H9 (cell line): ENCODE results near the gene ABCA12. TPM values are rescaled to one million over a fixed set of nuclear protein-coding genes. Genes with fewer than 3 reads are reported as not detected.

Source experiments
- DNase-seq: peaks from one replicate; pipeline ENCODE4 v3.0.0-alpha.2; 2017
- H2AFZ ChIP-seq: one replicate; pipeline ENCODE4 v1.6.1; 2013; ENCODE audit warnings: mild to moderate bottlenecking, low read length, control low read depth, moderate library complexity
- H2AK5ac ChIP-seq: 2 replicates; pipeline ENCODE4 v1.6.1; 2013; ENCODE audit warnings: low read length, control low read depth, mixed read lengths; ENCODE audit not compliant: insufficient read length
- H2BK120ac ChIP-seq: one replicate; pipeline ENCODE4 v1.6.1; 2013; ENCODE audit warnings: low read depth, mild to moderate bottlenecking, low read length, control low read depth, inconsistent platforms; ENCODE audit not compliant: poor library complexity, severe bottlenecking
- H2BK12ac ChIP-seq: 2 replicates; pipeline ENCODE4 v1.6.1; 2013; ENCODE audit warnings: low read length, control low read depth, mixed read lengths, low read depth; ENCODE audit not compliant: insufficient read length
- H2BK15ac ChIP-seq: 2 replicates; pipeline ENCODE4 v1.6.1; 2013; ENCODE audit warnings: low read depth, low read length, control low read depth
- H2BK20ac ChIP-seq: one replicate; pipeline ENCODE4 v1.6.1; 2013; ENCODE audit warnings: low read depth, mild to moderate bottlenecking, low read length, control low read depth, inconsistent platforms; ENCODE audit not compliant: poor library complexity, severe bottlenecking
- H2BK5ac ChIP-seq: 2 replicates; pipeline ENCODE4 v1.6.1; 2013; ENCODE audit warnings: low read length, control low read depth, mixed read lengths; ENCODE audit not compliant: insufficient read length
- H3K14ac ChIP-seq: 2 replicates; pipeline ENCODE4 v1.6.1; 2013; ENCODE audit warnings: low read length, control low read depth; ENCODE audit not compliant: insufficient read depth
- H3K18ac ChIP-seq: 2 replicates; pipeline ENCODE4 v1.6.1; 2013; ENCODE audit warnings: low read depth, mild to moderate bottlenecking, mixed read lengths, low read length, control low read depth; ENCODE audit not compliant: insufficient read length
- H3K23ac ChIP-seq: 2 replicates; pipeline ENCODE4 v1.6.1; 2013; ENCODE audit warnings: low read length, control low read depth, mixed read lengths, low read depth; ENCODE audit not compliant: insufficient read length
- H3K23me2 ChIP-seq: 2 replicates; pipeline ENCODE4 v1.6.1; 2013; ENCODE audit warnings: low read depth, mild to moderate bottlenecking, mixed read lengths, low read length, control low read depth; ENCODE audit not compliant: insufficient read length, poor library complexity, severe bottlenecking
- H3K27ac ChIP-seq: 2 replicates; pipeline ENCODE4 v1.5.1; 2013; ENCODE audit warnings: low read length, control low read depth, mixed read lengths, low read depth; ENCODE audit not compliant: insufficient read length
- H3K27me3 ChIP-seq: 2 replicates; pipeline ENCODE4 v1.6.1; 2013; ENCODE audit warnings: low read length, control low read depth, inconsistent platforms; ENCODE audit not compliant: insufficient read depth
- H3K4ac ChIP-seq: 2 replicates; pipeline ENCODE4 v1.6.1; 2013; ENCODE audit warnings: low read depth, mild to moderate bottlenecking, control low read depth, inconsistent platforms, low read length, moderate library complexity
- H3K4me1 ChIP-seq: 2 replicates; pipeline ENCODE4 v1.6.1; 2013; ENCODE audit warnings: low read length, control low read depth, inconsistent platforms; ENCODE audit not compliant: insufficient read depth
- H3K4me2 ChIP-seq: 2 replicates; pipeline ENCODE4 v1.6.1; 2013; ENCODE audit warnings: low read length, control low read depth, mixed read lengths; ENCODE audit not compliant: insufficient read length, insufficient read depth
- H3K56ac ChIP-seq: 2 replicates; pipeline ENCODE4 v1.6.1; 2013; ENCODE audit warnings: low read depth, mild to moderate bottlenecking, mixed read lengths, low read length, control low read depth; ENCODE audit not compliant: insufficient read length
- H3K79me1 ChIP-seq: 2 replicates; pipeline ENCODE4 v1.6.1; 2013; ENCODE audit warnings: low read depth, mild to moderate bottlenecking, moderate library complexity, low read length, control low read depth, inconsistent platforms; ENCODE audit not compliant: insufficient read depth, poor library complexity, severe bottlenecking
- H3K79me2 ChIP-seq: 2 replicates; pipeline ENCODE4 v1.6.1; 2013; ENCODE audit warnings: low read length, control low read depth, inconsistent platforms; ENCODE audit not compliant: insufficient read depth
- H3K9ac ChIP-seq: 2 replicates; pipeline ENCODE4 v1.6.1; 2013; ENCODE audit warnings: low read length, control low read depth, mixed read lengths; ENCODE audit not compliant: insufficient read length; ENCODE audit errors: extremely low read depth
- H3K9me3 ChIP-seq: one replicate; pipeline ENCODE4 v1.6.1; 2013; ENCODE audit warnings: low read depth, low read length, inconsistent platforms; ENCODE audit not compliant: control insufficient read depth
- H3T11ph ChIP-seq: one replicate; pipeline ENCODE4 v1.6.1; 2013; ENCODE audit warnings: mild to moderate bottlenecking, low read length, control low read depth, inconsistent platforms
- H4K20me1 ChIP-seq: one replicate; pipeline ENCODE4 v1.6.1; 2013; ENCODE audit not compliant: control insufficient read depth, insufficient read length, insufficient read depth
- H4K5ac ChIP-seq: 2 replicates; pipeline ENCODE4 v1.6.1; 2013; ENCODE audit warnings: low read depth, mild to moderate bottlenecking, mixed read lengths, low read length, control low read depth; ENCODE audit not compliant: insufficient read length
- H4K8ac ChIP-seq: replicated peaks from 2 replicates; pipeline ENCODE4 v1.6.1; 2013; ENCODE audit warnings: low read length, control low read depth, mixed read lengths, low read depth; ENCODE audit not compliant: insufficient read length
- H4K91ac ChIP-seq: 2 replicates; pipeline ENCODE4 v1.6.1; 2013; ENCODE audit warnings: low read depth, mild to moderate bottlenecking, moderate library complexity, mixed read lengths, low read length, control low read depth; ENCODE audit not compliant: insufficient read length
- H3K27ac Mint-ChIP-seq, 3 experiments: 2 replicates in 2 of 3; 3 replicates in 1 of 3; pipeline ENCODE4 v1.8.0; 2020 to 2021; ENCODE audit warnings: mixed read lengths in 3 of 3, mild to moderate bottlenecking in 1 of 3, moderate library complexity in 1 of 3
- H3K27me3 Mint-ChIP-seq: 2 replicates; pipeline ENCODE4 v1.8.0; 2021; ENCODE audit warnings: low read depth, mild to moderate bottlenecking, moderate library complexity, mixed read lengths
- H3K36me3 Mint-ChIP-seq, 3 experiments: 2 replicates in 2 of 3; 3 replicates in 1 of 3; pipeline ENCODE4 v1.8.0; 2020 to 2021; ENCODE audit warnings: low read depth in 3 of 3, mixed read lengths in 3 of 3; ENCODE audit not compliant: insufficient read depth in 1 of 3
- H3K4me1 Mint-ChIP-seq, 2 experiments: 2 replicates each; pipeline ENCODE4 v1.8.0; 2020; ENCODE audit warnings: mixed read lengths in 2 of 2
- H3K4me3 Mint-ChIP-seq, 2 experiments: 2 replicates in 1 of 2; 3 replicates in 1 of 2; pipeline ENCODE4 v1.8.0; 2020 to 2021; ENCODE audit warnings: mild to moderate bottlenecking in 2 of 2, mixed read lengths in 2 of 2, moderate library complexity in 1 of 2
- H3K9me3 Mint-ChIP-seq, 2 experiments: 2 replicates in 1 of 2; 3 replicates in 1 of 2; pipeline ENCODE4 v1.8.0; 2020; ENCODE audit warnings: mild to moderate bottlenecking in 2 of 2, mixed read lengths in 2 of 2, moderate library complexity in 1 of 2
- WGBS: extraction: QIAGEN DNeasy Blood & Tissue Kit; methylation state at CpG from one replicate; pipeline ENCODE4 v1.1.7; 2013; ENCODE audit warnings: missing lambda C conversion rate, low lambda C conversion rate, mixed read lengths; ENCODE audit not compliant: insufficient read length; ENCODE audit errors: extremely low coverage; 5-methylcytosine and 5-hydroxymethylcytosine counted together
- total RNA-seq: library from RNA; stranded (reverse); gene quantifications from 2 replicates; pipeline ENCODE4 v1.2.1, GENCODE V29; 2021
- TF ChIP-seq, protein P1 (sequence below): fragments of 200-600 bp; sonication (generic); conservative IDR thresholded peaks from 3 replicates; pipeline ENCODE4 v1.8.0; 2021; ENCODE audit warnings: antibody characterized with exemption, mild to moderate bottlenecking

Gene ABCA12
- total RNA-seq, 1 experiment from 2014 or later: not detected

DNA sequence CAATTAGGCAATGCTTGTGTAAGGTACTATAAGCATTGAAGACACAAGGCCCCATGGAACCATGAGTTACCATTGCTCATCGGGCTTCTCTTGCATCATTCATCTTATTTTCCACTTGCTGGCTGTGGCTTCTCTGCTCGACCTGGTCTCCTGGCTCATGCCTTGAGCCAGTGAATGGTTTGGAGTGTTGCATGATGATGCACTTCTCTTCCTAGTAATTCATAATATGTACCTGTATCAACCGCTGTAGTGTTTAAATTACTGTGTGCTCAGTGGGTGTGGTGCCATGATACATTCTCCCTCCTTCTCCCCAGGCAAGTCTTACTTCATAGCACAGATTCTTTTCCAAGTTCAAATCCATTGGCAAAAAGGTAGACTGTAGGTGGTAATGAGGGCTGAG lies 66.8 kb downstream of the ABCA12 start:
- 0 out of 2 replicates have a peak, but pooled peaks cover 3% of the 10 kb centered on the region for H3K4me1 ChIP-seq
- no peak overlapping the region for H3T11ph ChIP-seq
- H2BK5ac ChIP-seq: no peak overlapping the region
- H3K9me3 Mint-ChIP-seq: no peaks in the 10 kb centered on the region
- no peak overlapping the region for H3K14ac ChIP-seq
- H3K4me2 ChIP-seq: no peak overlapping the region
- H2BK120ac ChIP-seq: no peak overlapping the region
- H3K9me3 ChIP-seq: no peaks in the 10 kb centered on the region
- no peak overlapping the region for H4K5ac ChIP-seq
- no peaks in the 10 kb centered on the region for H3K36me3 Mint-ChIP-seq
- H4K8ac ChIP-seq: no peak overlapping the region
- no peaks in the 10 kb centered on the region for H3K79me1 ChIP-seq
- TF ChIP-seq, protein P1, sequence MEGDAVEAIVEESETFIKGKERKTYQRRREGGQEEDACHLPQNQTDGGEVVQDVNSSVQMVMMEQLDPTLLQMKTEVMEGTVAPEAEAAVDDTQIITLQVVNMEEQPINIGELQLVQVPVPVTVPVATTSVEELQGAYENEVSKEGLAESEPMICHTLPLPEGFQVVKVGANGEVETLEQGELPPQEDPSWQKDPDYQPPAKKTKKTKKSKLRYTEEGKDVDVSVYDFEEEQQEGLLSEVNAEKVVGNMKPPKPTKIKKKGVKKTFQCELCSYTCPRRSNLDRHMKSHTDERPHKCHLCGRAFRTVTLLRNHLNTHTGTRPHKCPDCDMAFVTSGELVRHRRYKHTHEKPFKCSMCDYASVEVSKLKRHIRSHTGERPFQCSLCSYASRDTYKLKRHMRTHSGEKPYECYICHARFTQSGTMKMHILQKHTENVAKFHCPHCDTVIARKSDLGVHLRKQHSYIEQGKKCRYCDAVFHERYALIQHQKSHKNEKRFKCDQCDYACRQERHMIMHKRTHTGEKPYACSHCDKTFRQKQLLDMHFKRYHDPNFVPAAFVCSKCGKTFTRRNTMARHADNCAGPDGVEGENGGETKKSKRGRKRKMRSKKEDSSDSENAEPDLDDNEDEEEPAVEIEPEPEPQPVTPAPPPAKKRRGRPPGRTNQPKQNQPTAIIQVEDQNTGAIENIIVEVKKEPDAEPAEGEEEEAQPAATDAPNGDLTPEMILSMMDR: no peak
- H3K56ac ChIP-seq: no peak overlapping the region
- H4K91ac ChIP-seq: no peak overlapping the region
- H3K23ac ChIP-seq: no peak overlapping the region
- no peak overlapping the region for H3K9ac ChIP-seq
- H3K4ac ChIP-seq: no peak overlapping the region
- H4K20me1 ChIP-seq: no peaks in the 10 kb centered on the region
- H3K27ac ChIP-seq: no peak overlapping the region
- no peaks in the 10 kb centered on the region for H3K23me2 ChIP-seq
- no peak overlapping the region for H2AFZ ChIP-seq
- DNase-seq: no peak
- H3K79me2 ChIP-seq: no peaks in the 10 kb centered on the region
- no peak overlapping the region for H2BK12ac ChIP-seq
- H3K18ac ChIP-seq: no peak overlapping the region
- H3K27me3 Mint-ChIP-seq: no peaks in the 10 kb centered on the region
- WGBS: no CpG with 5 or more reads among the region's 3 CpGs
- H3K27ac Mint-ChIP-seq: no peak overlapping the region
- H2BK15ac ChIP-seq: no peak overlapping the region
- no peak overlapping the region for H2BK20ac ChIP-seq
- H3K4me1 Mint-ChIP-seq: peaks cover 4 to 5% of the 10 kb centered on the region in 2 experiments
- no peaks in the 10 kb centered on the region for H3K27me3 ChIP-seq
- H2AK5ac ChIP-seq: no peak overlapping the region
- no peak overlapping the region for H3K4me3 Mint-ChIP-seq
